ENCODE data around the gene TLE3.

The TLE3 gene

DNA sequence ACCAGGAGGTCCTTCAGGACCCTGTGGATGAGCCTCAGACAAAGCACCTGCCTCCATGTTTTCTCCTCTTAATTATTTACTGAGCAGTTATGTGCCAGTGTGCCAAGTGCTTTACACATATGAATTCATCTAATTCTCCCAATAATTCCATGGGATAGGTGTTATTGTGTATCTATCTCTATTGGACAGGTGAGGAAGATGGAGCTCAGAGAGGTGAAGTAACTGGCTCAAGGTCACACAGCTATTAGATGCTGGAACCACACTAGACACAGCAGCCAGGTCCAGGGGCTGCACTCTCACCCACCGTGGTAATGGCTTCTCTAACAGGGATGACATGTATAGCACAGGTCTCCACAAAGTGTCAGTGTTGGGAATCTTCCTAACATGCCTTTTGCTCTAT lies 70.2 kb downstream of the TLE3 start:
- DNase-seq (ENCODE audit: low spot score) = no peak

DNA sequence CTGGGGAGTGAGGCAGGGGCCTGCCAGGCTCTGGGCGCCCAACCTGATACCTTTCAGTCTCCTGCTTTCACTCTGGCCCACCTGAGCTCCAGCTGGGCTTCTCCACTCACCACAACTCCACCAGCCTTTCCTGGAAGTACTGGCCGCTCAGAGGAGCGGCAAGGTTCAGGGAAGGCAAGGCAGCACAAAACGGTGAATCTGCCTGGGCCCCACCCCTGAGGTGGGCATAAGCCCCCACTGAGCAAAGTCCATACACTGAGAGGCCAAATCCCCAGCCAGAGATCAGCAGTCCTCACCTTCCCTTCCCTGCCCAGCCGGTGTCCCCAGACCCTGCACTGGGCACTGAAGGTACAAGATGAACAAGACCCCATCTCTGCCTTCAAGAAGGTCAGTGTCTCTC lies 70.7 kb downstream of the TLE3 start:
- DNase-seq (ENCODE audit: low spot score) = no peak

DNA sequence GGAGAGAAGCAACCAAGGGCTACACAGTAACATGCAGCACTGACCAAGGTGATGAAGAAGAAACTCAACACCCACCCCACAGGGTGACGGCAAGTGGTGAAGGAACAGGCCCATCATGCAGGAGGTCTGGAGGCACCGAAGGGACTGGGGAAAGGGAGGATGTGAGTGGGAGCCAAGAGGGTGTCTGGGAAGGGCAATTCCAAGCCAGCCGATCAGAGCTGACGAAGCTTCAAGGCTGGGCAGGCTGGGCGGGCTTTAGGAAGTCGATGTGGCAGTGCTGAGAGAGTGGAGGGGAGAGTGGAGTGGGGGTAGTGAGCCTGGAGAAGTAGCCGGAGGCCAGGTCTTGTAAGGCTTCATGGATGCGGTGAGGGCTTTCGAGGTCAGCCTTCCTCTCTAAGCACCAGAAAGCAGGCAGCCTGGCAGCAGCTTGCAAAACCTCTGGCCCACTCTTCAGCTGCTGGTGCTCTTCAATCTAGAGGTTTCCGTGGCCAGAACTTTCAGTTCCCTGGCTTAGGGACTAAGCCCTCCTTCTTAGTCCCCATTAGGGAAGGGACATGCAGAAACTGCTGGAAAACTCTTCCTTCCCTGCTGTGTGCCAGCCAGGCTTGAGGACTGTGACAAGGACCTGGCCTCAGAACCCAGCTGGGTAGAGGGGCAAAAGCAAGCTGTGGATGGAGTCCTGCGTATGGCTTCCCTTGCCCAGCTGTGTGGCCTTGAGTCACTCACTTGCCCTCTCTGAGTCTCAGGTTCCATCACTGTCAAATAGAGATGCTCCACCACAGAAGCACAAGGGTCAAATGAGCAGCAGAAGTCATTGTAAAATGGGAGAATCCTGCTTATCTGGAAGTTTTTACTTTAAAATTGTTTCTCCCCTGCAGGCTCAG lies 72.1 kb downstream of the TLE3 start:
- no peak for DNase-seq (ENCODE audit: low spot score)

DNA sequence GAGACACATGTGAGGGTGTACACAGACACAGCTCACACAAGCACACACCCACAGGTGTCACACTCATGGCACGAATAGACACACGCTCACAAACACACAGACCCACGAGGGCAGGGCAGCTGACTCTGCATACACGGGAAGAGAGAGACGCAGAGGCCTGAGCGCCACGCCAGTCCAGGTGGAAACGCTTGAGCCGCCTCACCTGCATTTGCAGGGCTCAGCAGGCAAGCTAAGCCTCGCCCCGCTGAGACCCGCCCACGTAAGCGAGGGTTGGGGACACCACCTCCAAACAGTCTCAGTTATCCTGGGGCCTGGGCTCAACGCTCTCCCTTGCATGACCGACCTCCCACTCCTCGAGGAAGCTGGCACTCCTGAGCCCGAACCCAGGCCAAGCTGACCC lies 73.2 kb downstream of the TLE3 start:
- DNase-seq (ENCODE audit: low spot score) = no peak

DNA sequence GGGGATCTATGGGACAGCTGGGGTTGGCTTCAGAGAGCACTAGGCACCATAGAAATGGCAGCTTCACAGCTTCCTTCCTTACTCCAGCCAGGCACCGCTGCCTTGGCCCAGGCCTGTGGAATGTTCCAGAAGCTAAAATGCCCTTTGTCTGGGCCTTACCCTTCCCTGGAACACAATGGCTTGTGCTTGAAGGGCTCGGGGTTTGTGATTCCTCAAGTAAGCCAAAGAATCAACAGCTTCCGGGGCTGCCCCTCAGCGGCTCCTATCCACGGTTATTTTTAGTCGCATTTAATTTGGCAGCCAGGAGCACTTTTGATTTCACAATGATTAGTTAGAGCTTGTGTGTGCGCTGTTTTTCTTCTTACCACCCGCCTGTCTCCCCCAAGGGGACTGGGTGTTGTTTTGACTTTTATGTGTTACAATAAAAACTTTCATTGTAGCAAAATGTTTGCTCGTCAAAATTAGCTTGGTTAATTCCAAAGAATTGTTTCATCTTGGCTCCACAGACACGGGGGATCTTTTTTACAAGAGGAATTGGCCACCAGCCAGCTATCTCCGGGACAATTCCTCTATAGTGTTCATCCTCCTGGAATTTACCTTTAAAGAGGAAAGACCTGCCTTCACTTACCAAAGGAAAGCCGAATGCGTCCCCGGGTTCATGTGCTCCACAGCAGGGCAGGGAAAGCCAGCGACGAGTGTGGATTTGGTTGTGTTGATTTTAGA lies 73.8 kb downstream of the TLE3 start:
- no peak for DNase-seq (ENCODE audit: low spot score)

DNA sequence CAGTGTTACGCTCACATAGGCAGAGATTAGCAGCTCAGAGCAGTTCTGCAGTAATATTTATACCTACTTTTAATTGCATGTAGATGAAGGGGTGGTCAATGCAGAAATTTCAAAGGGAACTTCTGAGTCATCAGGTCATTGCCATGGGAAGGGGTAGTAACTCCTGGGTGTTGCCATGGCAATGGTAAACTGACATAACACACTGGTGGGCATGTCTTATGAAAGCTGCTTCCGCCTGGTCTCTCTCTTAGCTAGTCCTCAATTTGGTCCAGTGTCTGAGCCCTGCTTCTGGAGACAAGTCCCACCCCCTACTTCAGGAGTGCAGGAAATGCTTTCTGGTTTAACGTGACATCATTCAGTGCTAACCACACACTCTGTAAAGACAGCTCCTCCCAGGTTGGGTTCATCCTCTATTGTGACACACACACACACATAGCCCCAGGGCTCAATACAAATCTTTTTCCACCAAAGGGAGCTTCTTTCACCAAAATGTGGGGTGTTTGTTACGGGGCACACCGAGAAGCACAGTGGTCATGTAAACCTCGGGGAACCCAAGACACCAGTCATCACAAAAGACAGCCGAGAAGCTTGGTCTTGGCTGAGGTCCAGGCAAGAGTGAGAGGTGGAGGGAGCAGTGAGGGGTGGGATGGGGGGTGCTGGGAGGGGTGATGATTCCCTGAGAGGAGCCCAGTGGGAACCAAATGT lies 74.5 kb downstream of the TLE3 start:
- DNase-seq (ENCODE audit: low spot score) = peak; percentile 84

DNA sequence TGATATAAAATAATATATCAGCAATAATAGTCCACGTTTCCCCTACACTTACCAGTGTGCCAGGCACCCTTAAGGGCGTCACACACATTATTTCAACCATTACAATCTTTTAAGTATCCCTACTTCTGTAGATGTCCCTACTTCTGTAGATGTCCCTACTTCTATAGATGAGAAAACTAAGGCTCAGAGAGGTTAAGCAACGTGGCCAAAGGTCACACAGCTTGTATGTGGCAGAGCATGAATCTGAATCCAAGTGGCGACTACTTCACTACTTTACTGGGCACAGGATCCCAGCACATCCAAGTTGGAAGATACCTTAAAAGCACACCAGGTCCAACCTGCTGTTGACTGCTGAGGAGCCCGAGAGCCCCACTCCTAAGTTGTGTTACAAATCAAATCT lies 77.5 kb downstream of the TLE3 start:
- DNase-seq (ENCODE audit: low spot score) = no peak

DNA sequence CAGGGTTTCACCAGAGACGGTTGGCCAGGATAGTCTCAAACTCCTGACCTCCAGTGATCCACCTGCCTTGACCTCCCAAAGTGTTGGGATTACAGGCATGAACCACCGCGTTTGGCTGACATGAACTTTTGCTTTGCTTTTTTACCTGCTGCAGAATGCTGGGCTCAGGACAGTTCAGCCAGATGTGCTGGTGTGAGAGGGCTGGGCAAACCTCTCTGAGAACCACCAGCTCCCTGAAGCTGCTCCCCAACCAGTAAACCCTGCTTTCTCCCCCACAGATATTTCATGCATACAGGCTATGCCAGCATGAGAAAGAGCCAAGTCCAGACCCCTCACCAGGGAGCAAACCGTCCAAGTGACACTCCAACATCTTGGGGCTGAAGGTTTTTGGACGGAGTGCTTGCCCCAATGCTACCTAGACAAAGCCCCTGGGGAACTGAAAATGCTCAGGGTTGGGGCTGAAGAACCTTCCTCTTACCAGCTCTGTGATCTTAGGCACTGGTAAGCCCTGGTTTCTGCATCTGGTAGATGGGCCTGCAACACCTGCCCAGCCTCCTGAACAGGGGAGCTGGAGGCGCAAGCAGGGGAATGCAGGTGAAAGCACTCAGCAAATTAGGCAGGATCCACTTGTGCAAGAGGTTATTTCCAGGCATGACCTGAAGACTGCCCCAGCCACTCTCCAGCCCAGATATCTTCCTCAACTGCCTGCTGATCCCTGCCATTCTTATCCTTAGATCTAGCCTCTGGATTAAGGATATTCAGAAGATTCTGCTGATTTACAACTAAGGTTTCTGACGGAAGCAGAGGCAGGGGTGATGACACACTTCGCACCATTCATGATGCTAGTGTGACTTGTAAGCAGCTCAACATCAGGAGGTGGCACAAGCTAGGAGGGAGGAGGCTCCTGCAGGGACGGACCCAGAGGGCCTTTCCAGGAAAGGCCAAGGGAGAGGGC lies 78.8 kb downstream of the TLE3 start:
- DNase-seq (ENCODE audit: low spot score) = no peak

DNA sequence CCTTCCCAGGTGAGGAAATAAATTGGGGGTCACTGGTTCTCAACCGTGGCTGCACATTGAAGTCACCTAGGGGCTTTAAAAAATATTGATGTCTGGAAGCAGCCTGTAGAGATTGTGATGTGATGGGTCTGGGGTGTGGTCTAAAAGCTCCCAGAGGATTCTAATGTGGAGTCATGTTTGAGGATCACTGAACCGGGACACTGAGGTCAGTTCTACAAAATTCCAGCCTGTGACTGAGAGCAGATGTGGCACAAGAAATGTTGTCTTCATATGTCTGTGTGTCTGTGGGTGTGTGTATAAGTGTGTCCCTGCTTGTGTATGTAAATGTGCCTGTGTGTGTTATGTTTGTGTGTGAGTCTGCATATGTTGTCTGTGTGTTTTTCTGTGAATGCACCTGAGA lies 79.9 kb downstream of the TLE3 start:
- DNase-seq (ENCODE audit: low spot score) = no peak

DNA sequence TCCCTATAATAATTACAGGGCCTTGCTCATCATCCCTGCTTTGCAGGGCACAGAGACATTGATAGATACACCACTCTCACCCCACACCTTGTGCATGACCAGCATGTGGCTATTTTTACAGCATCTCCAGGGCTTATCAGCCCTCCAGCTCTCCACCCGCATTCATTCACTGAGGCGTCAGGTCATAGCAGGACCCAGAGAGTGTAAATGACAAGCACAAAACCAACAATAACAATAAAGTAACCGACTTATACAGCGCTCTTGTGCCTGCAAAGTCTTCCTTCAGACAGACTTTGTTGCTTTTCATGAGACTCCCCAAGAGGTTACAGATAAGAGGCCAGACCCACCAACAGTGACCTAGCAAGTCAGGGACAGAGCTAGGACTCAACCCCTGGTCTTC lies 80.7 kb downstream of the TLE3 start:
- DNase-seq (ENCODE audit: low spot score) = no peak

DNA sequence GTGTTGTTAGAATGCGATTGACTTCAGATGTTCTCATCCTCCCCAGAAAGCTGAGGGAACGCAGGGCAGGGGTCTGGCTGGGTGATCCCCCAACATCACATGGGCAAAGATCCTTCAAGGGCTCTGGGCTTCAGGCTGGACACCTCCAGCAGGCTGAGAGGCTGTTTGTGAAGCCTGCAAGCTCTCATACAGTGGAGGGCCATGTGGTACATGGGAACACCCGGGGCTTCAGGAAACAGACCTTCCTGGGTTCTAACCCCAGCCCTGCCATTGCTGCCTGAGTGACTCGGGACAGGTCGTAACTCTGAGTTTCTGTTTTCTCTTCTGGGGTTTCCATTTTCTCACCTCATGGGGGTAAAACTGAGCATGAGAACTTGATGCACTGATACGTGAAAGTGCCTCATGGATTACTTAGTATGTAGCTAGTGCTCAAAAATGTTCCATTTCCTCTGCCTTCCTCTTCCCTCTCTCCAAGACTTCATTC lies 81.2 kb downstream of the TLE3 start:
- no peak for DNase-seq (ENCODE audit: low spot score)

DNA sequence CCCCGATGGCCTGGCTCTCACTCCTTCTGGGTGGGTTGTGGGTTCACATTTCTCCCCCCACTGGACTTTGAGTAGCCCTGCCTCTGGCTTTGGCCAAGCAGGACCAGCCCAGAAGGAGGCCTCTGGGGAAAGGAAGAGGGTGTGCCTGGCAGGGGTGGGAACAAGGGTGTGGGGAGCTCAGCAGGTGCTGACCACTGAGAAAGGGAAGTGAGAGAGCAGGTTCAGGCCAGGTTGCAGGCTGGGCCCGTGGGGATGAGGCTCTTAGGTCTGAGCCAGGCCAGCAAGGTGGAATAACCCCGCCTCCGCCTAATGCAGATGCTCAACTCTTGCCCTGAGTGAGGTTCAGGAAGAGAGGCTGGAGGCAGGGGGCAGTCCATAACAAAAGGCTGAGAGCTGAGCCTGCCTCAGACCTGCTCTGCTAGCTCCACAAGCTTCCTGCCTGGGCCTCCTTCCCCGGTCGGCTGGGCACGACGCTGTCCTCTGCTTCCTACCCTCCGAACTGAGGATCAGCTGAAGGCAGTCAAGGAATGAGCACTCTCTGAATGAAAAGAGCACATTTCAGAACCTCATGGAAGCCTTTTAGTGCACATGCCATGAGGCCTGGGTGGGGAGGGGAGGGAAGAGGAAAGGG lies 82.7 kb downstream of the TLE3 start:
- no peak for DNase-seq (ENCODE audit: low spot score)

DNA sequence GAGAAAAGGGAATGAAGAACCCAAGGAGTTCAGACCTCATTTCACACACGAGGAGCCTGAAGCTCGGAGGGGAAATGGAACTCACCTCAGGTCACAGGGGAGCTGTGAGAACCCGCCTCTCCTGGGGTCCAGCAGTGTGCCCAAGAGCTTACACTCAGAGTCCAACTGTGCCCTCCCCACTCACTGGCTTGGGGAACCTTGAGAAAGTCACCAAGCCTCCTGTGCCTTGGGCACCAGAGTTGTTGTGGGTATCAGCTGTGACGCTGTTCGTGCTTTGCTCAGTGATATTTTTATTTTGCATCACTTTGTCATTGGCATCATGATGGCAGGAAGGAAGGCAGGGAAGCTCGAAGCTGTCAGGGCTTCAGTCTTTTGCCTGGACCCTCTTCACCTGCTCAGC lies 83.4 kb downstream of the TLE3 start:
- no peak for DNase-seq (ENCODE audit: low spot score)

DNA sequence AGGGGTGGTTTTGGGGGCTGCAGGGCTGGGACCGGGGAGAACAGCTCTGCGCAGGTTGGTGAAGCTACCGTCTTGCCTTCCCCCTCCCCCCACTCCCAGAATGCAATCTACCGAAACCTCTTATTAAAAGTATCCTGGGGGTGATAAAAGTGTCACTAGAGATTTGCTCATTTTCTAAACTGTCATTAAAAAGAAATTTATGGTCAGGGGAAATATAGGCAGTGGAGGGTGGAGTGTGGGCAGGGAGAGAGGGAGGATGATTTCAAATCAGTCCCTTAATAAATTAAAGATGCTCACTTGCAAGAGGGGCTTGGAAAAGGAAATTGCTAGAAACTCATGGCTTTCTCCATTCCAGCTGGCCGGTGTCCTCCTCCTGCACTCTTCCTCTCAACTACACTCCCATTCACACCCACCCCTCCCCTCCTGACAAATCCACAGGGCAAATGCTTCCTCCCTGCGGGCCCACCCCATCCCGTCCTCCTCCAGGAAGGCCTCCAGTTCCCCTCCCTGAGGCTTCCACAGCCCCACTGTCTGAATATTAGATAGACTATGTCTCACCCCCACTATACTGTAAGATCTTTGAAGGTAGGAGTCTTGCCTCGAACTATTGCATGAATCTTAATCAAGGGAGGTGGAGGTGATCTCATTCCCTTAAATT lies 83.9 kb downstream of the TLE3 start:
- DNase-seq (ENCODE audit: low spot score) = no peak

DNA sequence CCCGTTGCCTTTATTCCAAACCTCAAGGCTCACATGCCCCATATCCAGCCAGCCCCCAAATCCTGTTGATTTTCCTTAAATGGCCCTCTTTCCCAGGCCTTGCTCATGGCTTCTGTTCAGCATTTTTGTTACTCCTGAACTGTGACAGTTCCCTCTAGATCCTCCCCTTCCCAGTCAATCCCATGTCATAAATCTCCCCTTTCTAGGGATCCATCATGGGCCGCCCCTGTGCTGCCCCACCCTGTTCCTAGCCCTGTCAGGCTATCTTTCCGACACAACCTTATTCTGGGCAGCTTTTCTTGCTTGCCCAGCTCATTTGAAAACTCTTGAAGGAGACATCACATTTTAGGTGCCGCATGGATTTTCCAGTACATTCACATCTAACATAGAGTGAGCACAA lies 84.8 kb downstream of the TLE3 start:
- no peak for DNase-seq (ENCODE audit: low spot score)

DNA sequence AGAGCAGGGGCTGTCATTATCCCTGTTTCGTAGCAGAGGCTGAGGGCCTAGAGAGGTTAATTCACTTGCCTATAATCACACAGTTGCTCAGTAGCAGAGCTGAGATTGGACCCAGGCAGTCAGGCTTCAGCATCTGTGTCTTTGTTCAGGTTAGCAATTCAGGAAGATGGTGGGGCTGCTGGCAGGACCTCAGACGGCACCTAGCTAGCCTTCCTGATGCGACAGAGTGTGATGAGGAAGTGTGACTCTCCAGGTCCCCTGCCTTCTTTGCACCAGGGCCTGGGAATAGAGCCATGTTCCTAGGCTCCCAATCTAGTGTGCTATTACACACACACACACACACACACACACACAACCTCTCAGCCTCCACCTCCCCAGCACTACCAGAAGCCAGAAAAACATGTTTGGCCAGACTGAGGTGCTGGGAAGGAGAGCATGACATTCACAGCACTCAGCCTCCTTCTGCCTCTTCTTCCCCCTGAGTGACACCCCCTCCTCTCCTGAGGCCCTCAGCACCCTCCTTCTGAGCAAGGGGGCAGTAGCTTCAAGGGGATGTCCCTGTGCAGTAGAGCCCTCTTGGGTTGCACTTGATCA lies 88.9 kb downstream of the TLE3 start:
- DNase-seq (ENCODE audit: low spot score) = no peak

DNA sequence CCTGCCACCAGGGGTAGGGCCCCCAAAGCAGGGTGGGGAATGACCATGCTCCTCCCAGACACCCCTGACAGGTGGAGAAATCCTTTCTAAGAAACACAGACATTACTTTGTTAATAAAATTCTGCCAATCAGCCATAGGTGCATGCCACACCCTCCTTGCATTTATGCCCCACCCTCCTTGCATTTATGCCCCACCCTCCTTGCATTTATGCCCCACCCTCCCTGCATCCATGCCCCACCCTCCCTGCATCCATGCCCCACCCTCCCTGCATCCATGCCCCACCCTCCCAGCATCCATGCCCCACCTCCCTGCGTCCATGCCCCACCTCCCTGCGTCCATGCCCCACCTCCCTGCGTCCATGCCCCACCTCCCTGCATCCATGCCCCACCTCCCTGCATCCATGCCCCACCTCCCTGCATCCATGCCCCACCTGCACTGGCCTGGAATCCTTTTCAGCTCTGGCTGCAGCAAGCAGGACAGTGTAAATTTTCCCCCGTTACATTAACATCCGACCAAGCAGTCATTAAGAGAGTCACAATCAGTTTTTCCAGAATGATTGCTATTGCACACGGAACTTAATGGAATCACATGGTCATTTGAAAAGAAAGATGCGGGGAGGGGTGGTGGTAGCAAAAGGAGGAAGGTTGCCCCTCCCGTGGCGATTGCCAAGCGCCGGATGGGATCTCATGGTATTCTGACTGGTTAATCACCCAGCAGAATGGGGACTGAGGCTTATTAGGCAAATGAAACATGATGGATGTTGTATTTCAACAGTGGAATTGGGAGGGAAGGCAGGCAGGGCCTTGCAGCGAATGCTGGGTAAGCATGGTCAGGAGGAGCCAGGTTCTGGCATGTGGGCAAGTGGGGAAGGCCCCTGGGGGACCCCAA lies 91.2 kb downstream of the TLE3 start:
- no peak for DNase-seq (ENCODE audit: low spot score)

DNA sequence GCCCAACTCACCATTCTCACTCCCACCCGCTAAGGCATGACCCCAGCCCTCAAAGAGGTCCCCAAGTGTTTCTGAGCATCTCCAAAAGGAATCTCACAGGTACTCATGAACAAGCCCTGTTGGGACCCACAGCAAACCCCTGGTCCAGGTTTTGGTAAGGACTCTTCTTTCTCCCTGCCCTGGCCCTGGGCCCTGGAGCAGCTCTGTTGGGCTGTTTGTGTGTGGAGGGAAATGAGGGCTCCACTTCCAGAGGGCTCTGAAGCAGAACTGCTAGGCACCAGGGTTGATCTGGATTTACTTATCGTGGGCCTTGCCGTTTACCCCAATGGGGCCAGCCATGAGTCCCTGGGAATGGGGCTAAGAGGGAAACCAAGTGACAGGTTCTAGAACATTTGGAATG lies 92.9 kb downstream of the TLE3 start:
- DNase-seq (ENCODE audit: low spot score) = no peak

DNA sequence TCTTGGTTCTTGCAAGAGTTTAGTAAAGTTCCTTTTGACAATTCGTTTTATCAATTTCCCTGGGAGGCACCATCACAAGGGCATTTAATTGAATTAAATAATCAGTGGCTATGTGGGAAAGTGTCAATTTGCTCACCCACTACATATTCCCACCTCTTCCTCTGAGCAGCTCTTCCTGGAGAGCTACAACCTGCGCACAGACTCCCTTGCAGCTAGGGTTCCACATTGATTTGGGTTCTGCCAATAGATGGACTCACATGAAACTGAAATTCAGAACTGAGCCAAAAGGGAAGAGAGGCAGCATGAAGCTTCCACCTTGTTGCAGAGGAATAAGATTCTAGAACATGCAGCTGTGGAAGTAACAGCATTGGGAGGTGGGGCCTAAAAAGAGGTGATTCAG lies 94.8 kb downstream of the TLE3 start:
- DNase-seq (ENCODE audit: low spot score) = no peak

All from CD4-positive, alpha-beta T cell treated with Interleukin-15 for 4 hours (primary cell).